GM23248 (cell line): Measurements from ENCODE around the gene APBA2. TPM values are rescaled to one million over a fixed set of nuclear protein-coding genes. Genes with fewer than 3 reads are reported as not detected.
A peak's percentile ranks its signal among the peaks of the same experiment; 100 is the strongest.

Experiments used
- DNase-seq: peaks from one replicate; pipeline ENCODE4 v3.0.0-alpha.2; 2015
- H2AFZ ChIP-seq: fragments of 200-600 bp; sonication (generic); 2 replicates; pipeline ENCODE4 v1.6.1; 2016; ENCODE audit warnings: antibody characterized with exemption
- H3F3A ChIP-seq: fragments of 200-600 bp; sonication (generic); 2 replicates; pipeline ENCODE4 v1.6.1; 2016; ENCODE audit warnings: mild to moderate bottlenecking, antibody characterized with exemption, mixed run types; ENCODE audit not compliant: insufficient read depth
- H3K27ac ChIP-seq: fragments of 200-600 bp; sonication (generic); 2 replicates; pipeline ENCODE4 v1.5.1; 2016; ENCODE audit warnings: mild to moderate bottlenecking
- H3K27me3 ChIP-seq: fragments of 200-600 bp; sonication (generic); replicated peaks from 2 replicates; pipeline ENCODE4 v1.6.1; 2016; ENCODE audit warnings: mild to moderate bottlenecking; ENCODE audit not compliant: insufficient read depth
- H3K36me3 ChIP-seq: fragments of 200-600 bp; sonication (generic); 2 replicates; pipeline ENCODE4 v1.6.1; 2016; ENCODE audit warnings: low read depth, mild to moderate bottlenecking
- H3K4me1 ChIP-seq: fragments of 200-600 bp; sonication (generic); 2 replicates; pipeline ENCODE4 v1.6.1; 2016; ENCODE audit warnings: mild to moderate bottlenecking; ENCODE audit not compliant: insufficient read depth
- H3K4me2 ChIP-seq: fragments of 200-600 bp; sonication (generic); one replicate; pipeline ENCODE4 v1.6.1; 2016; ENCODE audit warnings: mild to moderate bottlenecking; ENCODE audit not compliant: unreplicated experiment
- H3K4me3 ChIP-seq: fragments of 200-600 bp; sonication (generic); 2 replicates; pipeline ENCODE4 v1.5.1; 2016; ENCODE audit warnings: mild to moderate bottlenecking
- H3K79me2 ChIP-seq: fragments of 200-600 bp; sonication (generic); 2 replicates; pipeline ENCODE4 v1.6.1; 2016; ENCODE audit warnings: mild to moderate bottlenecking; ENCODE audit not compliant: insufficient read depth
- H3K9ac ChIP-seq: fragments of 200-600 bp; sonication (generic); 2 replicates; pipeline ENCODE4 v1.6.1; 2016; ENCODE audit warnings: mild to moderate bottlenecking
- H3K9me2 ChIP-seq: fragments of 200-600 bp; sonication (generic); 2 replicates; pipeline ENCODE4 v1.6.1; 2016; ENCODE audit warnings: mixed run types, mild to moderate bottlenecking, moderate library complexity; ENCODE audit not compliant: insufficient read depth
- H3K9me3 ChIP-seq: fragments of 200-600 bp; sonication (generic); one replicate; pipeline ENCODE4 v1.6.1; 2017; ENCODE audit warnings: low read depth
- H4K20me1 ChIP-seq: fragments of 200-600 bp; sonication (generic); 2 replicates; pipeline ENCODE4 v1.6.0; 2016; ENCODE audit not compliant: insufficient read depth
- EZH2 ChIP-seq: fragments of 200-600 bp; sonication (generic); IDR thresholded peaks from 2 replicates; pipeline ENCODE4 v1.6.1; 2018; ENCODE audit warnings: antibody characterized with exemption, mild to moderate bottlenecking; ENCODE audit not compliant: insufficient read depth, poor library complexity, severe bottlenecking
- EZH2phosphoT487 ChIP-seq: fragments of 200-600 bp; sonication (generic); IDR thresholded peaks from 2 replicates; pipeline ENCODE4 v1.6.1; 2018; ENCODE audit warnings: antibody characterized with exemption, moderate library complexity, mild to moderate bottlenecking, low read depth; ENCODE audit not compliant: insufficient read depth
- WGBS, 2 experiments: methylation state at CpG; one replicate each; pipeline ENCODE4 v1.1.6; 2015 to 2017; ENCODE audit warnings: low lambda C conversion rate in 2 of 2, low coverage in 1 of 2; ENCODE audit errors: missing lambda C conversion rate in 2 of 2; 5-methylcytosine and 5-hydroxymethylcytosine counted together
- in situ Hi-C: fragments of 300-500 bp; cut with MboI; formaldehyde crosslinking; loops from 2 replicates; pipeline ENCODE4 v1.15.0; 2020
- polyA plus RNA-seq: library from polyadenylated mRNA; unstranded; fragments of >200 nt; fragmentation: Nextera tagmentation; extraction: Ambion mirVana; gene quantifications from 2 replicates; pipeline ENCODE4 v1.2.1, GENCODE V29; 2016
- total RNA-seq: library from RNA; depleted of rRNA; stranded (reverse); fragments of >200 nt; shearing (Covaris generic); gene quantifications from 2 replicates; pipeline ENCODE4 v1.2.3, GENCODE V29; 2014

Gene APBA2
- total and polyA plus RNA-seq, 2 experiments from 2014 or later = 0.23 to 0.65 TPM

- no peak for TF ChIP-seq EZH2phosphoT487
- no peak for TF ChIP-seq EZH2
- 50 to 56% methylated on average over 2 to 4 of the region's 4 CpGs for WGBS, 2 experiments
- Histone ChIP-seq H3K27ac (no peak overlapping the region), H3K9ac (no peak overlapping the region), H3K4me2 (no peak overlapping the region), H4K20me1 (no peaks in the 10 kb centered on the region), H3F3A (no peaks in the 10 kb centered on the region), H3K9me3 (no peaks in the 10 kb centered on the region), H3K9me2 (no peaks in the 10 kb centered on the region), H2AFZ (no peak overlapping the region), H3K27me3 (no peaks in the 10 kb centered on the region; the same call in 1 of the 2 replicates), H3K79me2 (no peaks in the 10 kb centered on the region), H3K4me1 (no peaks in the 10 kb centered on the region), H3K4me3 (no peak overlapping the region), H3K36me3 (no peaks in the 10 kb centered on the region)
- in situ Hi-C loops = no loop called here
- DNase-seq = no peak
These were observed 220.3 kb downstream of the APBA2 start for GRCh38 chr15:29106116-29106515.

DNA sequence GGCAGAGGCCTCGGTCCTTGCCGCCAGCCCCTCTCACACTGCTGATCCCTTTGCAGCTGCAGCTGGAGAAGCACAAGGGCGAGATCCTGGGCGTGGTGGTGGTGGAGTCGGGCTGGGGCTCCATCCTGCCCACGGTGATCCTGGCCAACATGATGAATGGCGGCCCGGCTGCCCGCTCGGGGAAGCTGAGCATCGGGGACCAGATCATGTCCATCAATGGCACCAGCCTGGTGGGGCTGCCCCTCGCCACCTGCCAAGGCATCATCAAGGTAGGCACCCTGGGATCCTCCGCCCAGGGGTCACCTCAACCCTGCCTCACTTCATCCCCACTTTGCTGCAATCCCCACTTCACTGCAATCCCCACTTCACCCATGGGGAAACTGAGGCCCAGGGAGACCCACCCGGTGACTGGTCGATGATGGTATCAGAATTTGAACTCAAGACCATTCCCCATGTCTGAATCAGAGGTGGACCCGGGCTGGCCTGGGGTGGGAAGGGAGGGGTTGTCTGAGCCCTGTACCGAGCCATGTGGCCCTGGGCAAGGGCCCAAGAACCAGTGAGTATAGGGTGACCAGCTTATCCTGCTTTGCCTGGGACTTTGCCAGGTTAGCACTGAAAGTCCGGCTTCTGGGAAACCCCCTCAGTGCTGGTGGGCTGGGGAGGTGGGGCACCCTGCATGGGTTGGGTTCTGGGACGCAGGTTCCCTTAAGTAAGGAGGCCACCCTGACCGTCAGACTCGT is 220.9 kb downstream of the APBA2 start:
- DNase-seq = peak; percentile 12
- no peaks in the 10 kb centered on the region for H3F3A ChIP-seq
- no peak overlapping the region for H2AFZ ChIP-seq
- H3K4me3 ChIP-seq = no peak overlapping the region
- H4K20me1 ChIP-seq = no peaks in the 10 kb centered on the region
- no peaks in the 10 kb centered on the region; the same call in 1 of the 2 replicates for H3K27me3 ChIP-seq
- no peak overlapping the region for H3K9ac ChIP-seq
- no peak overlapping the region for H3K4me2 ChIP-seq
- no peaks in the 10 kb centered on the region for H3K9me2 ChIP-seq
- H3K9me3 ChIP-seq = no peaks in the 10 kb centered on the region
- in situ Hi-C loops = no loop called here
- 77 to 78% methylated on average over 19 to 21 of the region's 21 CpGs for WGBS, 2 experiments
- no peaks in the 10 kb centered on the region for H3K79me2 ChIP-seq
- H3K36me3 ChIP-seq = no peaks in the 10 kb centered on the region
- TF ChIP-seq EZH2 (no peak), EZH2phosphoT487 (no peak)
- H3K4me1 ChIP-seq = no peaks in the 10 kb centered on the region
- no peak overlapping the region for H3K27ac ChIP-seq

DNA sequence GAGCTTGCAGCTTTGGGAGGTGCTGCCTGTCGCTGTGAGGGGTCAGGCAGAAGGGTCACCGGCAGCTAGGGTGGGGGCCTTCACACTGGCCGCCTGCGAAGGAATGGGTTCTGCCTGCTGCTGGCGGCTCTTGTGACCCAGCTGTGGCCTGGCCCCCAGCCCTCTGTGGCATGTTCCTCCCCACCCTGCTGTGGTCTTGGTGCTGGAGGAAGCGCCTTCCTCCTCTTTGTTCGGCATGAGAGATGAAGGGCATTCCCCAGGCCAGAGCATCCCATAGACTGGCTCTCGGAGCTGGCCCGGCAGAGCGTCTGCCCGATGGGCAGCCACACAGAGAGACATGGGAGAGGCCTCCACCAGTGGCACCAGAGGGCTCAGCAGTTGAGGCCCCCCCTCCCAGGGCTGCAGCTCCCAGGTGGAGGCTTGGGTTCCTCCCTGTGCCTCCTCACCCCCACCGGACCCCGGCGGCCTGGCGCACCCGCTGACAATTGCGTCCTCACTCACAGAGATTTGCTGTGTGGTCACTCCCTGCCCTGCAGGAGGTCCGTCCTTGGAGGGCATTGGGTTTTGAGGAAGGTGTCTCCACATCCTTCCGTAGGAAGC is 221.6 kb downstream of the APBA2 start:
- Histone ChIP-seq H3K9me3 (no peaks in the 10 kb centered on the region), H4K20me1 (no peaks in the 10 kb centered on the region), H3K9ac (no peak overlapping the region), H3K4me3 (no peak overlapping the region), H2AFZ (no peak overlapping the region), H3F3A (no peaks in the 10 kb centered on the region), H3K9me2 (no peaks in the 10 kb centered on the region), H3K79me2 (no peaks in the 10 kb centered on the region), H3K27ac (no peak overlapping the region), H3K4me1 (no peaks in the 10 kb centered on the region), H3K36me3 (no peaks in the 10 kb centered on the region), H3K4me2 (no peak overlapping the region), H3K27me3 (no peaks in the 10 kb centered on the region; the same call in 1 of the 2 replicates)
- in situ Hi-C loops = no loop called here
- no peak for DNase-seq
- TF ChIP-seq EZH2 (no peak), EZH2phosphoT487 (no peak)
- WGBS, 2 experiments = 71 to 73% methylated on average over 18 to 19 of the region's 19 CpGs

- WGBS, 2 experiments = 35 to 50% methylated on average over 13 to 15 of the region's 15 CpGs
- H2AFZ ChIP-seq = no peak overlapping the region
- no peak overlapping the region for H3K27ac ChIP-seq
These were observed 222.3 kb downstream of the APBA2 start for GRCh38 chr15:29107971-29108645.

More at GRCh38 chr15:29107971-29108645, 222.3 kb downstream of the APBA2 start:
- Histone ChIP-seq H3K36me3 (no peaks in the 10 kb centered on the region), H3K79me2 (no peaks in the 10 kb centered on the region), H3F3A (no peaks in the 10 kb centered on the region), H3K9me3 (no peaks in the 10 kb centered on the region), H3K9ac (no peak overlapping the region), H3K4me3 (no peak overlapping the region), H4K20me1 (no peaks in the 10 kb centered on the region), H3K4me1 (no peaks in the 10 kb centered on the region), H3K27me3 (no peaks in the 10 kb centered on the region; the same call in 1 of the 2 replicates), H3K9me2 (no peaks in the 10 kb centered on the region), H3K4me2 (no peak overlapping the region)
- no peak for DNase-seq
- in situ Hi-C loops = no loop called here
- TF ChIP-seq EZH2phosphoT487 = no peak
- TF ChIP-seq EZH2 = no peak
